OCI-LY7 (cell line): ENCODE data around the gene ZSCAN5C. TPM values are rescaled to one million over a fixed set of nuclear protein-coding genes. Genes with fewer than 3 reads are reported as not detected.

Source experiments
- BruUV-seq: library from RNA; stranded (reverse); fragments of 400-500 nt; replicated peaks from 2 replicates; lab custom pipeline; 2021; lab: Mats Ljungman, UMichigan
- CTCF ChIA-PET: fragments of 300-600 bp; sonication (Branson Sonifier 250); formaldehyde crosslinking; loops from one replicate; lab custom pipeline; 2022; ENCODE audit warnings: antibody characterized with exemption; ENCODE audit not compliant: unreplicated experiment; lab: Charles Lee
- POLR2A ChIA-PET: fragments of 300-600 bp; sonication (Branson Sonifier 250); formaldehyde crosslinking; loops from one replicate; lab custom pipeline; 2022; ENCODE audit warnings: antibody characterized with exemption; lab: Charles Lee
- DNase-seq: peaks from one replicate; pipeline ENCODE4 v3.0.0-alpha.2; 2015; ENCODE audit warnings: low spot score
- H2AFZ ChIP-seq: fragments of 200-600 bp; sonication (generic), shearing (Covaris generic); 2 replicates; pipeline ENCODE4 v1.6.1; 2014; ENCODE audit warnings: mild to moderate bottlenecking, antibody characterized with exemption, low read length, moderate library complexity
- H3K27ac ChIP-seq: fragments of 200-600 bp; sonication (generic); 2 replicates; pipeline ENCODE4 v1.5.1; 2014; ENCODE audit warnings: mixed run types, low read depth, mild to moderate bottlenecking, moderate library complexity, low read length, inconsistent platforms; ENCODE audit not compliant: poor library complexity, severe bottlenecking
- H3K36me3 ChIP-seq: fragments of 200-600 bp; sonication (generic); 2 replicates; pipeline ENCODE4 v1.6.1; 2014; ENCODE audit warnings: mild to moderate bottlenecking, antibody characterized with exemption, low read length, moderate library complexity, mixed read lengths; ENCODE audit not compliant: insufficient read depth
- H3K4me1 ChIP-seq: fragments of 200-600 bp; sonication (generic); 2 replicates; pipeline ENCODE4 v1.5.1; 2014; ENCODE audit warnings: mild to moderate bottlenecking, low read length; ENCODE audit not compliant: insufficient read depth, poor library complexity, severe bottlenecking
- H3K4me2 ChIP-seq: fragments of 200-600 bp; sonication (generic); 2 replicates; pipeline ENCODE4 v1.6.1; 2014; ENCODE audit warnings: mild to moderate bottlenecking, low read length
- H3K4me3 ChIP-seq: fragments of 200-600 bp; sonication (generic); 2 replicates; pipeline ENCODE4 v1.5.1; 2014; ENCODE audit warnings: mild to moderate bottlenecking, low read depth, low read length; ENCODE audit not compliant: poor library complexity, severe bottlenecking
- H3K79me2 ChIP-seq: fragments of 200-600 bp; sonication (generic); 2 replicates; pipeline ENCODE4 v1.6.1; 2016; ENCODE audit warnings: low read depth, mild to moderate bottlenecking, low read length, moderate library complexity, mixed read lengths; ENCODE audit not compliant: insufficient read depth
- H3K9me2 ChIP-seq: fragments of 200-600 bp; sonication (generic); 2 replicates; pipeline ENCODE4 v1.6.1; 2016; ENCODE audit warnings: mild to moderate bottlenecking, low read length, mixed read lengths; ENCODE audit not compliant: insufficient read depth
- H3K9me3 ChIP-seq: fragments of 200-600 bp; sonication (generic); 2 replicates; pipeline ENCODE4 v1.6.1; 2014; ENCODE audit warnings: mild to moderate bottlenecking, mixed run types, low read length, mixed read lengths
- H4K20me1 ChIP-seq: fragments of 200-600 bp; sonication (generic); 2 replicates; pipeline ENCODE4 v1.6.1; 2014; ENCODE audit warnings: mild to moderate bottlenecking, antibody characterized with exemption, low read length, moderate library complexity, mixed read lengths; ENCODE audit not compliant: insufficient read depth
- CTCF ChIP-seq: fragments of 200-600 bp; sonication (generic); conservative IDR thresholded peaks from 2 replicates; pipeline ENCODE4 v1.5.1; 2014; ENCODE audit warnings: mild to moderate bottlenecking, antibody characterized with exemption, low read length, moderate library complexity, mixed read lengths
- EZH2phosphoT487 ChIP-seq: fragments of 200-600 bp; sonication (generic); IDR thresholded peaks from 2 replicates; pipeline ENCODE4 v1.6.1; 2018; ENCODE audit warnings: low read depth, borderline replicate concordance, mild to moderate bottlenecking, mixed run types, antibody characterized with exemption, low read length, moderate library complexity, mixed read lengths
- intact Hi-C: fragments of 100-400 bp; cut with micrococcal nuclease; formaldehyde crosslinking; loops from one replicate; pipeline ENCODE4 v1.10.0; 2022; ENCODE audit not compliant: unreplicated experiment
- total RNA-seq, 2 experiments: library from RNA; depleted of rRNA in 1 of 2; stranded (reverse); fragments of >200 nt in 1 of 2; shearing (Covaris generic) in 1 of 2; gene quantifications; 2 replicates each; pipeline ENCODE4 v1.2.3, GENCODE V29; 2014 to 2022

The ZSCAN5C gene
- total RNA-seq, 2 experiments from 2014 or later, result not detected

GRCh38 chr19:56163097-56163496 is 39.0 kb upstream of the ZSCAN5C start:
- Histone ChIP-seq H3K4me3 (no peak overlapping the region), H3K36me3 (peaks cover 16% of the 10 kb centered on the region), H3K27ac (no peak overlapping the region), H3K4me2 (no peak overlapping the region), H2AFZ (no peak overlapping the region), H4K20me1 (no peaks in the 10 kb centered on the region), H3K9me3 (no peaks in the 10 kb centered on the region), H3K79me2 (no peaks in the 10 kb centered on the region), H3K9me2 (no peaks in the 10 kb centered on the region), H3K4me1 (no peaks in the 10 kb centered on the region)
- no peak for DNase-seq
- TF ChIP-seq CTCF (no peak), EZH2phosphoT487 (no peak)
- intact Hi-C loops, result no loop called here
- POLR2A ChIA-PET, result no interaction called here
- CTCF ChIA-PET, result no interaction called here
- BruUV-seq, result no TSS peak

GRCh38 chr19:56167064-56167578 is 35.0 kb upstream of the ZSCAN5C start:
- ChIA-PET POLR2A (no interaction called here), CTCF (no interaction called here)
- no peak for DNase-seq
- Histone ChIP-seq H2AFZ (no peak overlapping the region), H3K36me3 (no peaks in the 10 kb centered on the region), H3K27ac (no peak overlapping the region), H3K4me2 (no peak overlapping the region), H4K20me1 (no peaks in the 10 kb centered on the region), H3K9me2 (no peaks in the 10 kb centered on the region), H3K4me3 (no peak overlapping the region), H3K9me3 (no peaks in the 10 kb centered on the region), H3K79me2 (no peaks in the 10 kb centered on the region), H3K4me1 (no peaks in the 10 kb centered on the region)
- TF ChIP-seq EZH2phosphoT487 (no peak), CTCF (no peak)
- intact Hi-C loops, result no loop called here
- BruUV-seq, result no TSS peak

GRCh38 chr19:56170261-56170660 is 31.8 kb upstream of the ZSCAN5C start:
- Histone ChIP-seq H3K79me2 (no peaks in the 10 kb centered on the region), H3K27ac (no peak overlapping the region), H3K36me3 (no peaks in the 10 kb centered on the region), H2AFZ (no peak overlapping the region), H3K4me2 (no peak overlapping the region), H3K9me3 (no peaks in the 10 kb centered on the region), H3K4me3 (no peak overlapping the region), H3K4me1 (no peaks in the 10 kb centered on the region), H4K20me1 (no peaks in the 10 kb centered on the region), H3K9me2 (no peaks in the 10 kb centered on the region)
- TF ChIP-seq EZH2phosphoT487 (no peak), CTCF (no peak)
- no TSS peak for BruUV-seq
- CTCF ChIA-PET, result no interaction called here
- intact Hi-C loops, result no loop called here
- DNase-seq, result no peak
- POLR2A ChIA-PET, result no interaction called here
